ENCODE data around the gene OR2A12.

GRCh38 chr7:144127714-144128334, 41.7 kb downstream of the OR2A12 start:
- TF ChIP-seq RAD21 (conservative IDR thresholded peaks at IDR 0.05) = no peak
- TF ChIP-seq CTCF (IDR thresholded peaks at IDR 0.05; ENCODE audit: poor library complexity, severe bottlenecking) = peak; percentile 50
- peak; percentile 36 for TF ChIP-seq SMC3 (conservative IDR thresholded peaks at IDR 0.05; ENCODE audit: poor library complexity)
- no peak for TF ChIP-seq POLR2AphosphoS5 (IDR thresholded peaks at IDR 0.05)
- TF ChIP-seq EZH2 (IDR thresholded peaks at IDR 0.05; ENCODE audit: borderline replicate concordance, insufficient read depth, low read length, poor library complexity, severe bottlenecking) = no peak
- no peak for TF ChIP-seq EP300 (conservative IDR thresholded peaks at IDR 0.05; ENCODE audit: poor library complexity, severe bottlenecking)
- no peak for TF ChIP-seq TAF1 (IDR thresholded peaks at IDR 0.05; ENCODE audit: low read depth)
- no peak for TF ChIP-seq REST (IDR thresholded peaks at IDR 0.05; ENCODE audit: borderline replicate concordance)
- TF ChIP-seq MXI1 (conservative IDR thresholded peaks at IDR 0.05; ENCODE audit: poor library complexity, severe bottlenecking) = no peak
